PC-3 (cell line): ENCODE measurements around the gene CEP128. TPM values are rescaled to one million over a fixed set of nuclear protein-coding genes. Genes with fewer than 3 reads are reported as not detected.

ENCODE experiments used
- ATAC-seq: fragments of 200-7000 bp; cut with Tn5 transposase; 2 replicates; pipeline ENCODE4 v1.9.1; 2020; ENCODE audit warnings: mild to moderate bottlenecking, moderate library complexity
- BruUV-seq: library from RNA; stranded (reverse); fragments of 400-500 nt; replicated peaks from 2 replicates; lab custom pipeline; 2021; lab: Mats Ljungman, UMichigan
- CTCF ChIA-PET: fragments of 300-600 bp; sonication (Branson Sonifier 250); formaldehyde crosslinking; loops from one replicate; lab custom pipeline; 2022; ENCODE audit warnings: antibody characterized with exemption; lab: Charles Lee
- POLR2A ChIA-PET: fragments of 300-600 bp; sonication (Branson Sonifier 250); formaldehyde crosslinking; loops from one replicate; lab custom pipeline; 2022; ENCODE audit warnings: antibody characterized with exemption; ENCODE audit not compliant: unreplicated experiment; lab: Charles Lee
- DNase-seq: peaks from one replicate; pipeline ENCODE4 v3.0.0-alpha.2; 2015
- H2AFZ ChIP-seq: fragments of 300-600 bp; sonication (generic); 2 replicates; pipeline ENCODE4 v1.6.0; 2016; ENCODE audit warnings: antibody characterized with exemption, low read length
- H3F3A ChIP-seq: fragments of 300-600 bp; sonication (generic); one replicate; pipeline ENCODE4 v1.6.0; 2017; ENCODE audit warnings: antibody characterized with exemption, low read length, control low read depth, mild to moderate bottlenecking; ENCODE audit not compliant: unreplicated experiment
- H3K27ac ChIP-seq: fragments of 300-600 bp; sonication (generic); 2 replicates; pipeline ENCODE4 v1.5.1; 2016; ENCODE audit warnings: mild to moderate bottlenecking, low read length
- H3K27me3 ChIP-seq: fragments of 300-600 bp; sonication (generic); 2 replicates; pipeline ENCODE4 v1.6.1; 2016; ENCODE audit warnings: low read length, mixed read lengths
- H3K36me3 ChIP-seq: fragments of 300-600 bp; sonication (generic); 2 replicates; pipeline ENCODE4 v1.6.1; 2016; ENCODE audit warnings: low read depth, mixed run types, low read length, mixed read lengths
- H3K4me1 ChIP-seq: fragments of 300-600 bp; sonication (generic); 2 replicates; pipeline ENCODE4 v1.5.1; 2016; ENCODE audit warnings: low read length; ENCODE audit not compliant: insufficient read depth
- H3K4me2 ChIP-seq: fragments of 300-600 bp; sonication (generic); 2 replicates; pipeline ENCODE4 v1.6.0; 2016; ENCODE audit warnings: low read length
- H3K4me3 ChIP-seq: fragments of 300-600 bp; sonication (generic); 2 replicates; pipeline ENCODE4 v1.5.1; 2016; ENCODE audit warnings: mild to moderate bottlenecking, low read length, mixed read lengths
- H3K79me2 ChIP-seq: fragments of 300-600 bp; sonication (generic); 2 replicates; pipeline ENCODE4 v1.6.1; 2017; ENCODE audit warnings: low read length, mixed read lengths
- H3K9ac ChIP-seq: fragments of 300-600 bp; sonication (generic); 2 replicates; pipeline ENCODE4 v1.6.0; 2016; ENCODE audit warnings: mild to moderate bottlenecking, low read length
- H3K9me2 ChIP-seq: fragments of 300-600 bp; sonication (generic); replicated peaks from 2 replicates; pipeline ENCODE4 v1.6.1; 2016; ENCODE audit warnings: mixed run types, low read length, mixed read lengths
- H3K9me3 ChIP-seq: fragments of 300-600 bp; sonication (generic); 2 replicates; pipeline ENCODE4 v1.6.1; 2016; ENCODE audit warnings: low read length, mixed read lengths
- H4K20me1 ChIP-seq: fragments of 300-600 bp; sonication (generic); 2 replicates; pipeline ENCODE4 v1.6.1; 2016; ENCODE audit warnings: low read length, mixed read lengths
- CTCF ChIP-seq: fragments of 300-600 bp; sonication (generic); conservative IDR thresholded peaks from 2 replicates; pipeline ENCODE4 v1.5.1; 2017; ENCODE audit warnings: antibody characterized with exemption, low read depth, mild to moderate bottlenecking, low read length
- EZH2 ChIP-seq: fragments of 300-600 bp; sonication (generic); IDR thresholded peaks from one replicate; pipeline ENCODE4 v1.6.1; 2017; ENCODE audit warnings: antibody characterized with exemption, mild to moderate bottlenecking, low read length; ENCODE audit not compliant: unreplicated experiment
- EZH2phosphoT487 ChIP-seq: fragments of 300-600 bp; sonication (generic); IDR thresholded peaks from 2 replicates; pipeline ENCODE4 v1.6.1; 2018; ENCODE audit warnings: mild to moderate bottlenecking, antibody characterized with exemption, low read length, borderline replicate concordance
- intact Hi-C: fragments of 100-400 bp; cut with micrococcal nuclease; formaldehyde crosslinking; loops from 2 replicates; pipeline ENCODE4 v1.9.0; 2023
- total RNA-seq: library from RNA; depleted of rRNA; stranded (reverse); fragments of >200 nt; gene quantifications from 2 replicates; pipeline ENCODE4 v1.2.3, GENCODE V29; 2014

CEP128 gene
- total RNA-seq, 1 experiment from 2014 or later = 11.6 TPM

GRCh38 chr14:80958939-80959338 lies 17.4 kb upstream of the CEP128 start:
- no peak overlapping the region for H3K9ac ChIP-seq
- H3K9me3 ChIP-seq = no peaks in the 10 kb centered on the region
- H3K4me3 ChIP-seq = no peak overlapping the region
- no peaks in the 10 kb centered on the region for H3K79me2 ChIP-seq
- H3K36me3 ChIP-seq = no peaks in the 10 kb centered on the region
- H3K4me1 ChIP-seq = no peaks in the 10 kb centered on the region; the same call in 1 of the 2 replicates
- no peak for ATAC-seq
- H3F3A ChIP-seq = no peaks in the 10 kb centered on the region
- no peak overlapping the region for H2AFZ ChIP-seq
- ChIA-PET CTCF (no interaction called here), POLR2A (interaction anchor here (0.6 kb wide), 1 partner anchor 583 kb away, joined by 3 read pairs; no protein-coding TSS in a partner anchor)
- BruUV-seq = no TSS peak
- intact Hi-C loops = no loop called here
- peaks cover 29% of the 10 kb centered on the region for H3K27me3 ChIP-seq
- DNase-seq = no peak
- no peak overlapping the region for H3K4me2 ChIP-seq
- H3K9me2 ChIP-seq = no peaks in the 10 kb centered on the region
- no peaks in the 10 kb centered on the region for H4K20me1 ChIP-seq
- H3K27ac ChIP-seq = no peak overlapping the region
- TF ChIP-seq CTCF (no peak), EZH2 (no peak), EZH2phosphoT487 (no peak)

GRCh38 chr14:80958226-80958625 lies 16.7 kb upstream of the CEP128 start:
- ChIA-PET POLR2A (no interaction called here), CTCF (no interaction called here)
- no peaks in the 10 kb centered on the region for H3K9me2 ChIP-seq
- TF ChIP-seq EZH2 = no peak
- TF ChIP-seq EZH2phosphoT487 = no peak
- no peak for TF ChIP-seq CTCF
- no peaks in the 10 kb centered on the region; the same call in 1 of the 2 replicates for H3K4me1 ChIP-seq
- no peak overlapping the region for H3K27ac ChIP-seq
- H3K4me2 ChIP-seq = no peak overlapping the region
- H2AFZ ChIP-seq = no peak overlapping the region
- no peaks in the 10 kb centered on the region for H4K20me1 ChIP-seq
- H3K9ac ChIP-seq = no peak overlapping the region
- DNase-seq (no peak), ATAC-seq (no peak)
- H3K9me3 ChIP-seq = no peaks in the 10 kb centered on the region
- BruUV-seq = no TSS peak
- no peaks in the 10 kb centered on the region for H3F3A ChIP-seq
- H3K27me3 ChIP-seq = peaks cover 29% of the 10 kb centered on the region
- no peaks in the 10 kb centered on the region for H3K36me3 ChIP-seq
- no peaks in the 10 kb centered on the region for H3K79me2 ChIP-seq
- H3K4me3 ChIP-seq = no peak overlapping the region
- intact Hi-C loops = no loop called here

- no TSS peak for BruUV-seq
- intact Hi-C loops = no loop called here
These were observed 16.1 kb upstream of the CEP128 start for GRCh38 chr14:80957613-80958012.

More at GRCh38 chr14:80957613-80958012, 16.1 kb upstream of the CEP128 start:
- no peak overlapping the region for H3K9ac ChIP-seq
- H3K79me2 ChIP-seq = no peaks in the 10 kb centered on the region
- DNase-seq (no peak), ATAC-seq (no peak)
- H3K36me3 ChIP-seq = no peaks in the 10 kb centered on the region
- no peak for TF ChIP-seq EZH2
- no peak for TF ChIP-seq EZH2phosphoT487
- no peak for TF ChIP-seq CTCF
- H3K4me2 ChIP-seq = no peak overlapping the region
- POLR2A ChIA-PET = interaction anchor here (0.7 kb wide), 1 partner anchor 10 kb away, joined by 3 read pairs; no protein-coding TSS in a partner anchor
- no peaks in the 10 kb centered on the region for H4K20me1 ChIP-seq
- no peaks in the 10 kb centered on the region; the same call in 1 of the 2 replicates for H3K4me1 ChIP-seq
- H3F3A ChIP-seq = no peaks in the 10 kb centered on the region
- no peak overlapping the region for H2AFZ ChIP-seq
- H3K9me2 ChIP-seq = no peaks in the 10 kb centered on the region
- no peaks in the 10 kb centered on the region for H3K9me3 ChIP-seq
- H3K4me3 ChIP-seq = no peak overlapping the region
- CTCF ChIA-PET = no interaction called here
- no peak overlapping the region for H3K27ac ChIP-seq
- peaks cover 29% of the 10 kb centered on the region for H3K27me3 ChIP-seq
